ENCODE measurements around the gene CDKAL1.

Gene CDKAL1

DNA sequence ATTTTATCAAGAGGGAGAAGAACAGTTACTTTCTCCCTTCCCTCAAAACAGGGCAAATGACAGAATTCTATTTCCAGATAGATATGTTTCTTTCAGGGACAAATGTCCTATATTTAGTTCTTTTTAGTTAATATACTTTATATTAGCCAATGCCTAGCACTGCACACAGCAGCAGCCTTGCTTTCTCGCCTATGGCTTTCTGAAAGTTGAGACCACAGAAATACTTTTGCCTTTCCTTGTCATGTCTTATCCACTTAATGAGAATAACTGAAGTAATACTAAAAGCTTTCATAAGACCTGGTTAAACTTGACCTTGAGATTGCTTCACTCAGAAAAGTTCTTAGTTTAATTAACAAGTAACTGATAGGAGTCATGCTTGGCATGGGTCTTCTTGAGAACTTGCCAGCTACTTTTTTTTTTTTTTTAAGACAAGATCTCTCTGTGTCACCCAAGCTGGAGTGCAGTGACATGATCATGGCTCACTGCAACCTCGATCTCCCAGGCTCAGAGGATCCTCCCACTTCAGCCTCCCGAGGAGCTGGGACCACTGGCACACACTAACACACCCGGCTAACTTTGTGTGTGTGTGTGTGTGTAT lies 159.3 kb downstream of the CDKAL1 start:
- no peak overlapping the region for H3K9ac ChIP-seq (ENCODE audit: low read length)
- H3F3A ChIP-seq (ENCODE audit: insufficient read depth, low read length), result peaks cover 3% of the 10 kb centered on the region; the same call in 1 of the 2 replicates
- H3K79me2 ChIP-seq (ENCODE audit: low read length), result peaks cover 25% of the 10 kb centered on the region
- H3K4me3 ChIP-seq (ENCODE audit: low read length), result no peak overlapping the region
- H3K4me2 ChIP-seq (ENCODE audit: low read depth, low read length), result no peak overlapping the region
- TF ChIP-seq EZH2 (optimal IDR thresholded peaks at IDR 0.05; ENCODE audit: low read depth, low read length), result no peak
- TF ChIP-seq, protein P1, sequence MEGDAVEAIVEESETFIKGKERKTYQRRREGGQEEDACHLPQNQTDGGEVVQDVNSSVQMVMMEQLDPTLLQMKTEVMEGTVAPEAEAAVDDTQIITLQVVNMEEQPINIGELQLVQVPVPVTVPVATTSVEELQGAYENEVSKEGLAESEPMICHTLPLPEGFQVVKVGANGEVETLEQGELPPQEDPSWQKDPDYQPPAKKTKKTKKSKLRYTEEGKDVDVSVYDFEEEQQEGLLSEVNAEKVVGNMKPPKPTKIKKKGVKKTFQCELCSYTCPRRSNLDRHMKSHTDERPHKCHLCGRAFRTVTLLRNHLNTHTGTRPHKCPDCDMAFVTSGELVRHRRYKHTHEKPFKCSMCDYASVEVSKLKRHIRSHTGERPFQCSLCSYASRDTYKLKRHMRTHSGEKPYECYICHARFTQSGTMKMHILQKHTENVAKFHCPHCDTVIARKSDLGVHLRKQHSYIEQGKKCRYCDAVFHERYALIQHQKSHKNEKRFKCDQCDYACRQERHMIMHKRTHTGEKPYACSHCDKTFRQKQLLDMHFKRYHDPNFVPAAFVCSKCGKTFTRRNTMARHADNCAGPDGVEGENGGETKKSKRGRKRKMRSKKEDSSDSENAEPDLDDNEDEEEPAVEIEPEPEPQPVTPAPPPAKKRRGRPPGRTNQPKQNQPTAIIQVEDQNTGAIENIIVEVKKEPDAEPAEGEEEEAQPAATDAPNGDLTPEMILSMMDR (IDR thresholded peaks at IDR 0.05; ENCODE audit: low read length), result no peak
- no peak for TF ChIP-seq EZH2phosphoT487 (IDR thresholded peaks at IDR 0.05; ENCODE audit: low read length)
- H3K36me3 ChIP-seq (replicated peaks; ENCODE audit: insufficient read depth, low read length), result no peaks in the 10 kb centered on the region
- no peak overlapping the region for H3K27ac ChIP-seq (ENCODE audit: low read length)
- H4K20me1 ChIP-seq (ENCODE audit: insufficient read depth, low read length), result no peaks in the 10 kb centered on the region
- no peaks in the 10 kb centered on the region for H3K9me2 ChIP-seq (replicated peaks; ENCODE audit: insufficient read depth, low read length)
- DNase-seq, result no peak
- no peak overlapping the region for H2AFZ ChIP-seq (ENCODE audit: low read length)
- peaks cover 10% of the 10 kb centered on the region; the same call in 1 of the 2 replicates for H3K4me1 ChIP-seq (ENCODE audit: low read length)
- no peaks in the 10 kb centered on the region for H3K27me3 ChIP-seq (replicated peaks; ENCODE audit: insufficient read depth, low read length)
- H3K9me3 ChIP-seq (replicated peaks; ENCODE audit: insufficient read depth, low read length), result no peaks in the 10 kb centered on the region

DNA sequence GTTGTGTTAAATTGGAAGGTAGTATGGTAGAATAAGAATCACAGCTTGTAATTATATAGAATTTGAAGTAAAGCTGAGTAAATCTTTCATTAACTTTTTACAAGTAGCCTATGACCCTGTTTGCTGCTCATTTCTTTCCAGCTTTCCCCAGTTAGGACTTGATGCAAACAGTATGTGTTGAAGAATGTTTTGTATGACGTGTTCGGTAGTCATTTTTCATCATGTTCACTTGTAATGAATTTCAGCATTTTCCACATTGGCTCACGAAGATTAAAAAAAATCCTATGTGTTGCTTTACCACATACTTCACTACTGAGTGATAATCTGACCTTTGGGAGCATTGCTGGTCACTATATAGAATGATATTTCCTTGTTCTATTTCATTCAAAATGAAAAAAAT lies 162.4 kb downstream of the CDKAL1 start:
- Histone ChIP-seq H3K4me3 (ENCODE audit: low read length) (no peak overlapping the region), H3K9me3 (replicated peaks; ENCODE audit: insufficient read depth, low read length) (no peaks in the 10 kb centered on the region), H3K4me1 (ENCODE audit: low read length) (no peaks in the 10 kb centered on the region), H2AFZ (ENCODE audit: low read length) (no peak overlapping the region), H3K9me2 (replicated peaks; ENCODE audit: insufficient read depth, low read length) (no peaks in the 10 kb centered on the region), H3K36me3 (replicated peaks; ENCODE audit: insufficient read depth, low read length) (no peaks in the 10 kb centered on the region), H3K4me2 (ENCODE audit: low read depth, low read length) (no peak overlapping the region), H3K9ac (ENCODE audit: low read length) (no peak overlapping the region), H3F3A (ENCODE audit: insufficient read depth, low read length) (no peaks in the 10 kb centered on the region), H3K79me2 (ENCODE audit: low read length) (0 out of 2 replicates have a peak, but pooled peaks cover 12% of the 10 kb centered on the region), H3K27me3 (replicated peaks; ENCODE audit: insufficient read depth, low read length) (no peaks in the 10 kb centered on the region), H4K20me1 (ENCODE audit: insufficient read depth, low read length) (no peaks in the 10 kb centered on the region), H3K27ac (ENCODE audit: low read length) (no peak overlapping the region)
- TF ChIP-seq, protein P1 (IDR thresholded peaks at IDR 0.05; ENCODE audit: low read length), result no peak
- TF ChIP-seq EZH2phosphoT487 (IDR thresholded peaks at IDR 0.05; ENCODE audit: low read length), result no peak
- TF ChIP-seq EZH2 (optimal IDR thresholded peaks at IDR 0.05; ENCODE audit: low read depth, low read length), result no peak
- no peak for DNase-seq

DNA sequence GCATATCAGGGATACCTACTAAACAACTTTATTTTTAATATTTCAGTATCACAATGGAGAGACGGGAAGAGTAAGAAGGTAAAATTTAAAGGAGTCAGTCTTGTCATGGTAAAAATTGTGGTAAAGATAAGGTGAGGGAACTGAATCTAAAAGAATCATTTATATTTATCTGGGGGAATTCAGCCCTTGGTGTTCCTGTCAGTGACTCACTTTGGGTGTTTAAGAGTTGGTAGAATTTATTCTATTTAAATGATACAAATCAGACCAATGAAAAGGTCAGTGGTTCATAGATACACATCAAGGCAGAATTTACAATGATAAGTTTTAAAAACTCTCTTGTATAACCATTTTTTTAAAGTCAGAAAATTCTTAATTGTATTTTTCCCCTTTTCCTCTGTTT lies 164.4 kb downstream of the CDKAL1 start:
- no peak overlapping the region for H2AFZ ChIP-seq (ENCODE audit: low read length)
- no peaks in the 10 kb centered on the region for H3K9me2 ChIP-seq (replicated peaks; ENCODE audit: insufficient read depth, low read length)
- H3K36me3 ChIP-seq (replicated peaks; ENCODE audit: insufficient read depth, low read length), result no peaks in the 10 kb centered on the region
- H3F3A ChIP-seq (ENCODE audit: insufficient read depth, low read length), result no peaks in the 10 kb centered on the region
- no peak overlapping the region for H3K4me3 ChIP-seq (ENCODE audit: low read length)
- H3K27ac ChIP-seq (ENCODE audit: low read length), result no peak overlapping the region
- H3K9ac ChIP-seq (ENCODE audit: low read length), result no peak overlapping the region
- DNase-seq, result no peak
- no peak overlapping the region for H3K4me2 ChIP-seq (ENCODE audit: low read depth, low read length)
- TF ChIP-seq, protein P1 (IDR thresholded peaks at IDR 0.05; ENCODE audit: low read length), result no peak
- TF ChIP-seq EZH2 (optimal IDR thresholded peaks at IDR 0.05; ENCODE audit: low read depth, low read length) (no peak), EZH2phosphoT487 (IDR thresholded peaks at IDR 0.05; ENCODE audit: low read length) (no peak)
- no peaks in the 10 kb centered on the region for H4K20me1 ChIP-seq (ENCODE audit: insufficient read depth, low read length)
- H3K9me3 ChIP-seq (replicated peaks; ENCODE audit: insufficient read depth, low read length), result no peaks in the 10 kb centered on the region
- H3K27me3 ChIP-seq (replicated peaks; ENCODE audit: insufficient read depth, low read length), result no peaks in the 10 kb centered on the region
- H3K4me1 ChIP-seq (ENCODE audit: low read length), result no peaks in the 10 kb centered on the region
- H3K79me2 ChIP-seq (ENCODE audit: low read length), result 0 out of 2 replicates have a peak, but pooled peaks cover 7% of the 10 kb centered on the region
